Uterus (tissue), 2 donors: ENCODE measurements around the gene TNNI3.

Experiments
- CTCF ChIP-seq, 4 experiments: fragments of 200-600 bp in 2 of 4; fragments of 450-650 bp in 2 of 4; sonication (generic) in 2 of 4; IDR thresholded peaks; one replicate each; pipeline ENCODE4 v1.5.1; 2016 to 2019; ENCODE audit warnings: antibody characterized with exemption in 4 of 4, mild to moderate bottlenecking in 2 of 4, moderate library complexity in 1 of 4
- POLR2A ChIP-seq, 2 donors: fragments of 450-650 bp; IDR thresholded peaks; one replicate each; pipeline ENCODE4 v1.6.1; 2016; ENCODE audit warnings: antibody characterized with exemption in 2 of 2, mild to moderate bottlenecking in 1 of 2, moderate library complexity in 1 of 2

GRCh38 chr19:55114566-55115145 is 42.9 kb downstream of the TNNI3 start:
- TF ChIP-seq POLR2A (IDR thresholded peaks at IDR 0.05): no peak
- no peak for TF ChIP-seq CTCF (IDR thresholded peaks at IDR 0.05)
